K562 (cell line): Measurements from ENCODE around the gene DAB2IP. TPM values are rescaled to one million over a fixed set of nuclear protein-coding genes. Genes with fewer than 3 reads are reported as not detected.
A peak's percentile ranks its signal among the peaks of the same experiment; 100 is the strongest.

Experiments used
- ATAC-seq: fragments of 200-7000 bp; cut with Tn5 transposase; 3 replicates; pipeline ENCODE4 v1.9.1; 2020; ENCODE audit warnings: moderate library complexity
- BruUV-seq: library from RNA; stranded (reverse); fragments of 400-500 nt; replicated peaks from 2 replicates; lab custom pipeline; 2021; lab: Mats Ljungman, UMichigan
- CTCF ChIA-PET: fragments of 300-600 bp; formaldehyde crosslinking; extraction: SDS; loops from one replicate; lab custom pipeline; 2021; ENCODE audit warnings: low intra/inter-chr PET ratio; lab: Yijun Ruan, JAX
- POLR2A ChIA-PET: fragments of 300-600, 350-650 bp; sonication (Branson Sonifier 250); formaldehyde crosslinking; extraction: SDS; loops from one replicate; lab custom pipeline; 2021; ENCODE audit warnings: antibody characterized with exemption, inconsistent platforms; lab: Yijun Ruan, JAX
- DNase-seq, 4 experiments: peaks; one replicate each; pipeline versions ENCODE4 v3.0.0 to v3.0.0-alpha.2; 2011 to 2018; ENCODE audit warnings: low spot score in 3 of 4, mixed read lengths in 3 of 4; ENCODE audit errors: extremely low read depth in 1 of 4
- FAIRE-seq: peaks from 2 replicates; lab custom pipeline; 2011; peaks lifted over from hg19 to GRCh38; lab: Jason Lieb, UNC
- H2AFZ ChIP-seq: 2 replicates; pipeline ENCODE4 v1.6.0; 2011; ENCODE audit warnings: low read depth, low read length, control low read depth, inconsistent platforms
- H3K27ac ChIP-seq: fragments of 200-600 bp; 3 replicates; pipeline ENCODE4 v1.8.0; 2011; ENCODE audit warnings: low read depth, mild to moderate bottlenecking, control low read depth, inconsistent platforms, low read length, moderate library complexity, mixed read lengths; ENCODE audit errors: extremely low read depth
- H3K27me3 ChIP-seq, 2 experiments: fragments of 300-600 bp in 1 of 2; 2 replicates in 1 of 2; 3 replicates in 1 of 2; pipeline versions ENCODE4 v1.6.0 to v1.8.0; 2011; ENCODE audit warnings: inconsistent platforms in 2 of 2, low read length in 2 of 2, mild to moderate bottlenecking in 1 of 2, mixed read lengths in 1 of 2, moderate library complexity in 1 of 2; ENCODE audit not compliant: control insufficient read depth in 2 of 2, insufficient read depth in 2 of 2
- H3K36me3 ChIP-seq: fragments of 300-600 bp; 3 replicates; pipeline ENCODE4 v1.8.0; 2011; ENCODE audit warnings: mild to moderate bottlenecking, low read length, inconsistent platforms; ENCODE audit not compliant: control insufficient read depth, insufficient read depth
- H3K4me1 ChIP-seq, 2 experiments: fragments of 200-600 bp in 1 of 2; replicated peaks in 1 of 2; 2 replicates in 1 of 2; 3 replicates in 1 of 2; pipeline versions ENCODE4 v1.5.1 to v1.8.0; 2011; ENCODE audit warnings: inconsistent platforms in 2 of 2, low read length in 2 of 2, mild to moderate bottlenecking in 1 of 2, mixed read lengths in 1 of 2, moderate library complexity in 1 of 2; ENCODE audit not compliant: control insufficient read depth in 2 of 2, insufficient read depth in 2 of 2
- H3K4me2 ChIP-seq: 2 replicates; pipeline ENCODE4 v1.6.1; 2011; ENCODE audit warnings: low read length, control low read depth, inconsistent platforms, mixed read lengths; ENCODE audit not compliant: insufficient read depth
- H3K4me3 ChIP-seq: fragments of 200-600 bp; sonication (generic), shearing (Covaris generic); 2 replicates; pipeline ENCODE4 v1.5.1; 2016; ENCODE audit warnings: control low read depth, inconsistent platforms
- H3K79me2 ChIP-seq: fragments of 200-600 bp; 3 replicates; pipeline ENCODE4 v1.8.0; 2011; ENCODE audit warnings: low read length, inconsistent platforms; ENCODE audit not compliant: control insufficient read depth, insufficient read depth
- H3K9ac ChIP-seq, 2 experiments: 2 replicates each; pipeline versions ENCODE4 v1.6.0 to v1.6.1; 2011; ENCODE audit warnings: low read depth in 2 of 2, low read length in 2 of 2, control low read depth in 1 of 2, inconsistent platforms in 1 of 2, mild to moderate bottlenecking in 1 of 2, mixed read lengths in 1 of 2; ENCODE audit not compliant: insufficient read depth in 1 of 2
- H3K9me1 ChIP-seq: one replicate; pipeline ENCODE4 v1.6.0; 2011; ENCODE audit warnings: inconsistent platforms, mild to moderate bottlenecking, low read length, moderate library complexity; ENCODE audit not compliant: control insufficient read depth, insufficient read depth
- H3K9me3 ChIP-seq: replicated peaks from 2 replicates; pipeline ENCODE4 v1.5.1; 2011; ENCODE audit warnings: low read depth, low read length, inconsistent platforms; ENCODE audit not compliant: control insufficient read depth, insufficient read depth
- H4K20me1 ChIP-seq: replicated peaks from 2 replicates; pipeline ENCODE4 v1.6.1; 2011; ENCODE audit warnings: low read length, inconsistent platforms, mixed read lengths; ENCODE audit not compliant: control insufficient read depth, insufficient read depth
- ZFP36 ChIP-seq: fragments of 150-350 bp; IDR thresholded peaks from 2 replicates; pipeline ENCODE4 v1.6.1; 2018; ENCODE audit warnings: low read length, low read depth; ENCODE audit not compliant: partially characterized antibody
- ZNF449 ChIP-seq: fragments of 250-450 bp; sonication (Bioruptor Pico); IDR thresholded peaks from 2 replicates; pipeline ENCODE4 v1.8.0; 2022; ENCODE audit warnings: moderate library complexity, mild to moderate bottlenecking, inconsistent platforms
- WGBS: fragments of 100-300 bp; shearing (Covaris generic); methylation state at CpG from one replicate; pipeline ENCODE4 v1.1.6; 2016; ENCODE audit warnings: low coverage, mixed read lengths; ENCODE audit not compliant: insufficient coverage; ENCODE audit errors: missing lambda C conversion rate; 5-methylcytosine and 5-hydroxymethylcytosine counted together
- in situ Hi-C: fragments of 300-500 bp; cut with MboI; formaldehyde crosslinking; loops from 4 replicates; pipeline ENCODE4 v1.15.0; 2018; ENCODE audit warnings: inconsistent platforms, mixed read lengths
- intact Hi-C: fragments of 100-400 bp; cut with micrococcal nuclease; formaldehyde crosslinking; loops from 2 replicates; pipeline ENCODE4 v1.14.2; 2022
- polyA plus RNA-seq, 8 experiments: library from polyadenylated mRNA; depleted of rRNA in 4 of 8; stranded (reverse) in 5 of 8; unstranded in 3 of 8; fragments of >200 nt; fragmentation: Nextera tagmentation in 2 of 8; fragmentation: Illumina TruSeq in 1 of 8; extraction: Ambion mirVana in 2 of 8; extraction: Trizol in 1 of 8; gene quantifications; 2 replicates each; pipeline versions ENCODE4 v1.2.1 to v1.2.3, GENCODE V29; 2011 to 2014; ENCODE audit warnings: inconsistent platforms in 1 of 8, missing spikeins in 1 of 8
- total RNA-seq, 7 experiments: library from RNA; depleted of rRNA in 6 of 7; stranded (reverse); fragments of >200 nt in 6 of 7; fragmentation: Illumina TruSeq in 2 of 7; extraction: Trizol in 2 of 7; gene quantifications; 2 replicates each; pipeline versions ENCODE4 v1.2.1 to v1.2.3, GENCODE V29; 2011 to 2021; ENCODE audit warnings: low replicate concordance in 1 of 7
- TF ChIP-seq, protein P1 (sequence below): fragments of 450-650 bp; conservative IDR thresholded peaks from 2 replicates; pipeline ENCODE4 v1.6.1; 2016; ENCODE audit warnings: missing genetic modification characterization, low read depth, mild to moderate bottlenecking, control low read depth, missing compliant biosample characterization

Gene DAB2IP
- total and polyA plus RNA-seq, 9 of the 15 experiments (the other 6 are each of a cell fraction or from before 2014, with no cell fraction given) = 0.04 to 0.31 (median 0.08) TPM; not detected in 5

GRCh38 chr9:121628401-121628800 lies 23.0 kb upstream of the DAB2IP start:
- Histone ChIP-seq H3K4me3 (no peak overlapping the region), H3K4me1 (no peaks in the 10 kb centered on the region; a peak in 1 of 5 replicates), H3K36me3 (no peaks in the 10 kb centered on the region), H3K4me2 (no peak overlapping the region), H3K9ac (no peak overlapping the region), H3K27ac (no peak overlapping the region), H3K27me3 (peaks cover 0 to 55% of the 10 kb centered on the region in 2 experiments; a peak in 2 of 5 replicates), H2AFZ (no peak overlapping the region), H4K20me1 (no peaks in the 10 kb centered on the region), H3K9me3 (no peaks in the 10 kb centered on the region), H3K9me1 (no peaks in the 10 kb centered on the region), H3K79me2 (no peaks in the 10 kb centered on the region)
- BruUV-seq = no TSS peak
- POLR2A ChIA-PET = interaction anchor here (1.8 kb wide), 1 partner anchor 11 kb away, joined by 5 read pairs; no protein-coding TSS in a partner anchor
- 0% methylated on average over 4 of the region's 4 CpGs for WGBS
- CTCF ChIA-PET = no interaction called here
- DNase-seq (no peak), ATAC-seq (no peak), FAIRE-seq (no peak)
- TF ChIP-seq ZFP36 = peak; percentile 87
- TF ChIP-seq, protein P1, sequence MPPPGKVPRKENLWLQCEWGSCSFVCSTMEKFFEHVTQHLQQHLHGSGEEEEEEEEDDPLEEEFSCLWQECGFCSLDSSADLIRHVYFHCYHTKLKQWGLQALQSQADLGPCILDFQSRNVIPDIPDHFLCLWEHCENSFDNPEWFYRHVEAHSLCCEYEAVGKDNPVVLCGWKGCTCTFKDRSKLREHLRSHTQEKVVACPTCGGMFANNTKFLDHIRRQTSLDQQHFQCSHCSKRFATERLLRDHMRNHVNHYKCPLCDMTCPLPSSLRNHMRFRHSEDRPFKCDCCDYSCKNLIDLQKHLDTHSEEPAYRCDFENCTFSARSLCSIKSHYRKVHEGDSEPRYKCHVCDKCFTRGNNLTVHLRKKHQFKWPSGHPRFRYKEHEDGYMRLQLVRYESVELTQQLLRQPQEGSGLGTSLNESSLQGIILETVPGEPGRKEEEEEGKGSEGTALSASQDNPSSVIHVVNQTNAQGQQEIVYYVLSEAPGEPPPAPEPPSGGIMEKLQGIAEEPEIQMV (tag) = no peak
- intact Hi-C loops (loop anchor here (5.0 kb wide), 1 partner anchor 76 kb away; no protein-coding TSS in a partner anchor), in situ Hi-C loops (no loop called here)

DNA sequence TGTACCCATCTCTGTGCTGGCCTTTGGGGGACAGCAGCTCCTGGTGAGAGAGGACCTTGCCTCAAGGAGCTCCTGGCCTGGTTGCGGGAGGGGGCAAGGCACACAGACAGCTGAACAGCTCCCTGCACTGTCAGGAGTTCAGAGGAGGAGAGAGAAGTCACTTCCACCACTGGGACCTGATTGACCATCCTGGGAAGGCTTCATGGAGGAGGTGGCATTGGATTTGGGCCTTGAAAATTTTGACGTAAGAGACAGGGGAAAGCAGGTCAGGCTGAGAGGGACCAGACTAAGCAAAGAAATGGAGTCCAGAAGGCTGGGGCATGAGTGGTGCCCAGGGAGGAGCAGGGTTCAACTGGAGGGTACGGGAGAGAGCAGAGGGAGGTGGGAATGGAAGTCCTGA lies 20.3 kb upstream of the DAB2IP start:
- H3K9me3 ChIP-seq = no peaks in the 10 kb centered on the region
- H3K79me2 ChIP-seq = no peaks in the 10 kb centered on the region
- intact Hi-C loops = no loop called here
- FAIRE-seq = no peak
- H3K36me3 ChIP-seq = no peaks in the 10 kb centered on the region
- peaks cover 0 to 58% of the 10 kb centered on the region in 2 experiments; a peak in 3 of 5 replicates for H3K27me3 ChIP-seq
- in situ Hi-C loops = no loop called here
- BruUV-seq = no TSS peak
- H4K20me1 ChIP-seq = no peaks in the 10 kb centered on the region; the same call in 1 of the 2 replicates
- peaks cover 0 to 6% of the 10 kb centered on the region in 2 experiments; a peak in 2 of 5 replicates for H3K4me1 ChIP-seq
- H3K4me3 ChIP-seq = no peak overlapping the region
- H3K9ac ChIP-seq = no peak overlapping the region
- TF ChIP-seq ZFP36 (peak; percentile 90), ZNF449 (CRISPR knock-in tag) (no peak)
- CTCF ChIA-PET = no interaction called here
- no peak overlapping the region for H2AFZ ChIP-seq
- WGBS = 0% methylated on average over 3 of the region's 3 CpGs
- no peaks in the 10 kb centered on the region for H3K9me1 ChIP-seq
- no peak overlapping the region for H3K4me2 ChIP-seq
- ATAC-seq = no peak
- POLR2A ChIA-PET = interaction anchor here (0.6 kb wide), 1 partner anchor 12 kb away, joined by 3 read pairs; no protein-coding TSS in a partner anchor
- no peak for DNase-seq
- H3K27ac ChIP-seq = no peak overlapping the region
